Activated T-cell treated with anti-CD3 and anti-CD28 coated beads for 24 hours (primary cell): ENCODE measurements around the gene PRKAR1B.

ENCODE experiments used
- DNase-seq: peaks from one replicate; pipeline ENCODE4 v3.0.0-alpha.2; 2020; ENCODE audit warnings: low read depth

The PRKAR1B gene

DNA sequence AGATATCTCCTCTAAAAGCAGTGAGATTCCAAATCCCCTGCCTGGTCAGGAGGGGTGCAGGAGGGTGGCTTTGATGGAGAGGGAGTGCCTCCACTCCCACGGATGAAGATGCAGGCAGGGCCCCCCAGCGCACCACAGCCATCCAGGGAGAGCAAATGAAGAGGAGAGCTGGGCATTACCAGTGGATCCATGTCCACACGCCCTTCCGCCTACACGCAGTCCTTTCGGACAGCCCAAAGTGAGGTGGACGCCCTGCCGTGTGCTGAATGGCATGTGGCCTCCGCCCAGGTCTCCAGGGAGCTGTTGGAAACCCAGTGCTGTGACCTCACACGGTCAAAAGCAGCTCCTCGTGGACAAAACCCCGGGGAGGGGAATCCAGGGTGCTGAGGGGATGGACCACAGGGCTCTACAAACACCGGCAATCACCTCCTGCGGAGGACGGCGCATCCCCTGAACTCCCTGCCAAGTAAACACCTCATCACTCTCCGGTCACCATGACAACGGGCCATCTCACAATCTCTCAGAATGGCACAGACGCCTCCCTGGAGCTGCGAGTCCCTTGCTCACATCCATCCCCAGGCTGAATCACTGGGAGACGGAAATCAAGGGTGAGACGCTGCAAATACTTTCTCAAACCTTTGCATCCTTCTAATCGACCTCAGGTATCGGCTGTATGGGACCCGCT, 35.6 kb downstream of the PRKAR1B start:
- DNase-seq: no peak

GRCh38 chr7:690478-691360, 36.4 kb downstream of the PRKAR1B start:
- DNase-seq: no peak

GRCh38 chr7:685540-685939, 41.5 kb downstream of the PRKAR1B start:
- no peak for DNase-seq

GRCh38 chr7:684416-684815, 42.7 kb downstream of the PRKAR1B start:
- DNase-seq: no peak

DNA sequence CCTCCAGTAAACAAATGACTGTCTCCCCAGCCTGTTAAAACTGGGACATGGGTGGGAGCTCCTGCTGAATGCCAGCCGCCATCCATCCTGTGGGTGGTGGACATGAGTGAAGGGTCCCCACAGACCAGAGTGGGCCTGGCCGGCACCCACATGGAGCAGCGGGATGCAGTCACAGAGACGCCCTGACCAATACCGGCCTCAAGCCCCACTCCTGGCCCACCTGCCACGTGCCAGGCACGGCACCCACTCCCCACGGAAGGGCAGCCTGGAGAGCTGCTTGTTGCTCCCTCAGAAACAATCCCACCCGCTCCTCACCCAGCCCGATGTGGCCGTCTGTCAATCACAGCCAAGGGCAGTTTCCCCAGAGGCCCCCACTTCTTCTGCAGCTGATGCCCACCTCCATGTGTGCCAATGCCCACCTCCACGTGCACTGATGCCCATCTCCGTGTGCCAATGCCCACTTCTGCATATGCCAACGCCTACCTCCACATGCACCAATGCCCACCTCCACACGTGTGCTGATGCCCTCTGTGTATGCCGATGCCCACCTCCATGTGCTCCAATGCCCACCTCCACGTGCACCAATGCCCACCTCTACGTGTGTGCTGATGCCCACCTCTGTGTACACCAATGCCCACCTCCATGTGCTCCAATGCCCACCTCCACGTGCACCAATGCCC, 43.4 kb downstream of the PRKAR1B start:
- DNase-seq: no peak

GRCh38 chr7:682810-683209, 44.3 kb downstream of the PRKAR1B start:
- no peak for DNase-seq

DNA sequence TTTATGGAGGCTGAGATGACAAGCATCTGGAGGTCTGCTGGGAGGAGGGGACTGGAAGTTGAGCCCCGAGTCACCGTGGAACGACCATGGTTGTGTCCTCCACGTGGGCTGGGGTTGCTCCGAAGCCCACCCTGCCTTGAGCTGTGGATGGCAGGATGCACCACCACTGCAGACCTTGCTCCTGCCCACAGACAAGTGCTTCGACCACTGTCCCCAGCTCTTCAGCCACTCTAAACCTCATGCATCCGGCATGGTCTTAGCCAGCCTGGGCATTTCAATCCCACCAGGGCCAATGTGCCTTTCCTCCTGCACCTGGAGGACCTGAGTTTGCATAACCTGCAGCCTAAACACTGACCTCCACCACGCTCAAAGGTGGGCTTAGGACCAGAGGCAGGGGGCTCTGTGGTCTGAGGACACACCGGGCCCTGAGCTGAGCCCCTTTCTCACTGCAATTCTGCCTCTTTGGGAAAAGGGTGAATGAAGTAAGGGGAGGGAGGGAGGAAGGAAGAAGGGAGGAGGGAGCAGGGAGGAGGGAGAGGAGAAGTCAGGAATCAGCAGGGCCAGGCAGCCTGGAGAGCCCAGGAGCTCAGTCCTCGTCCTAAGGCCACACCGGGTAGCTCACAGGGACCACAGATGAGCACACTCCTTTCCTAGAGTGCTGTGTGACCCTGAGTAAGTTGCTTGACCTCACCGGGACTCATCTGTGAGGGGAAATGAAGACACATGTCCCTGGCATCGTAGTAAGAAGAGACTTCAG, 45.4 kb downstream of the PRKAR1B start:
- DNase-seq: no peak

DNA sequence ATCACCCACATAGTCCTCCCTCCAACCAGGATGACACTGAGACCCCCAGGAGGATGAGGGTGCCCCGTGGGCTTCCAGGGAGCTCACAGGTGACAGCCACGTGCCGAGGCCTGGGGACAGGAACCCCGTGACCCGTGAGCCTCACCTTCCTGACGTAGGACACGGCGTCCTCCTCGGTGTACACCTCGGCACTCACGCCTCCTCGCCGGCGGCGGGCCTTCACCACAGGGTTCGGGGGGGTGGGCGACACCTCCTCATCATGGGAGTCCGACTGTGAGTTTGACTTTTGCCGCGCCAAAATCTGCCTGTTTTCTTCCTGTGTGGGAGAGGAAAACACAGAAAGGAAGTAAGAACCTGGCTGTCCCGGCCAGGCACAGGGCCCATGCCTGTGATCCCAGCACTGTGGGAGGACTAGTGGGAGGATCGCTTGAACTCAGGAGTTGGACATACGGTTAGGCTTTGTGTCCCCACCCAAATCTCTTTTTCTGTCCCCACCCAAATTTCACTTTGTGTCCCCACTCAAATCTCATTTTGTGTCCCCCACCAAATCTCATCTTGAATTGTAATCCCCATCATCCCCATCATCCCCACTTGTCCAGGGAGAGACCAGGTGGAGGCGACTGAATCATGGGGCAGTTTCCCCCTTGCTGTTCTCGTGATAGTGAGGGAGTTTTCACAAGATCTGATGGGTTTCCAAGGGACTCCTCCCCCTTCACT, 46.5 kb downstream of the PRKAR1B start:
- no peak for DNase-seq

- no peak for DNase-seq
Measured at GRCh38 chr7:676972-677385, 50.1 kb downstream of the PRKAR1B start.

- no peak for DNase-seq
Measured at GRCh38 chr7:676246-676971, 50.7 kb downstream of the PRKAR1B start.

- no peak for DNase-seq
Measured at GRCh38 chr7:674454-675410, 52.3 kb downstream of the PRKAR1B start.

DNA sequence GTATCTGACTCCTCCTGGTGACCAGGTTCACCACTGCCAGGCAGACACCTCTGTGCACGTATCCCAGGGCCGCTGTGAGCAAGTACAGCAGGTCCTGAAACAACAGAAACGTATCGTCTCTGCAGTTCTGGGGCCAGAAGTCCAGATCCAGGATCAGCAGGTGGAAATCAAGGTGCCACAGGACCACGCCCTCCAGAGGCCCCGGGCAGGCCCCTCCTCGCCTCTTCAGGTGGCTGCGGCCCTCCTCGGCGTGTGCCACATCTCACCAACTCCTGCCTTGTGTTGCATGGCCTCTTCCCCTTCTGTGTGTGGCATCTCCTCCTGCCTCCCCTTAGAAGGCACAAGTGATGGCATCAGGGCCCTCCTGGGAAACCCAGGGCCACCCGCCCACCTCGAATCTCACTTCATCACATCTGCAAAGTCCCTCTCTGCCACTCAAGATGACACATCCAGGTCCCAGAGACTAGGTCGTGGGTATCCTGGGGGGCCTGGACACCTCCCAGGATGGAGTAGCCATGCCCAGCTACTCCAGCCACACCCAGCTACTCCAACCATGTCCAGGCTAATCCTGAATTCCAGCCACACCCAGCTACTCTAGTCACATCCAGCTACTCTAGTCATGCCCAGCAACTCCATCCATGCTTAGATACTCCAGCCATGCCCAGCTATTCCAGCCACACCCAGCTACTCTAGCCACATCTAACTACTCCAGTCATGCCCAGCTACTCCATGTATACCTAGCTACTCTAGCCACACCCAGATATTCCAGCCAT, 53.2 kb downstream of the PRKAR1B start:
- no peak for DNase-seq

GRCh38 chr7:672891-673290, 54.2 kb downstream of the PRKAR1B start:
- DNase-seq: no peak

DNA sequence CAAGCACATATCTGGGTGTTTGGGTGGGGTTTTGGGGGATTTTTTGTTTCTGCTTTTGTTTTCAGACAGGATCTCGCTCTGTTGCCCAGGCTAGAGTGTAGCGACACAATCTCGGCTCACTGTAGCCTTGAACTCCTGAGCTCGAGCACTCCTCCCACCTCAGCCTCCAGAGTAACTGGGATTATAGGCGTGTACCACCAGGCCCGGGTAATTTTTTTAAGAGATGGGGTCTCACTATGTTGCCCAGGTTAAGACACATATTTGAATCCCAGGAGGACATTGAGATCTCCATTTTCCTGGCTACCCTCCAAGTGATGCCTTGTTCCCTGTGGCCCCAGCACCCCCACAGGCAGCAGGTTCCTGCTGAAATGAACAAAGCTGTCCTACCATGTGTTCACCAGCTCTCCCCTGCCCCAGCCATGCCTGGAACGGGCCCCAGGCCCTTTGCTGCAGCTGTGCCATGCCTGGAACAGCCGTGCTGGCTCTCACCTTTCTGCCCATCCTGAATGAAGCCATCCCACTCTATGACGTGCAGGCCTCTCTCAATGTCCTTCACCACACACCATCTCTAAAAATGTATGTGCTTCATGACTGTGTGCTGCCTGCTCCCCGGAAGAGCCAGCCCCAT, 55.6 kb downstream of the PRKAR1B start:
- no peak for DNase-seq

DNA sequence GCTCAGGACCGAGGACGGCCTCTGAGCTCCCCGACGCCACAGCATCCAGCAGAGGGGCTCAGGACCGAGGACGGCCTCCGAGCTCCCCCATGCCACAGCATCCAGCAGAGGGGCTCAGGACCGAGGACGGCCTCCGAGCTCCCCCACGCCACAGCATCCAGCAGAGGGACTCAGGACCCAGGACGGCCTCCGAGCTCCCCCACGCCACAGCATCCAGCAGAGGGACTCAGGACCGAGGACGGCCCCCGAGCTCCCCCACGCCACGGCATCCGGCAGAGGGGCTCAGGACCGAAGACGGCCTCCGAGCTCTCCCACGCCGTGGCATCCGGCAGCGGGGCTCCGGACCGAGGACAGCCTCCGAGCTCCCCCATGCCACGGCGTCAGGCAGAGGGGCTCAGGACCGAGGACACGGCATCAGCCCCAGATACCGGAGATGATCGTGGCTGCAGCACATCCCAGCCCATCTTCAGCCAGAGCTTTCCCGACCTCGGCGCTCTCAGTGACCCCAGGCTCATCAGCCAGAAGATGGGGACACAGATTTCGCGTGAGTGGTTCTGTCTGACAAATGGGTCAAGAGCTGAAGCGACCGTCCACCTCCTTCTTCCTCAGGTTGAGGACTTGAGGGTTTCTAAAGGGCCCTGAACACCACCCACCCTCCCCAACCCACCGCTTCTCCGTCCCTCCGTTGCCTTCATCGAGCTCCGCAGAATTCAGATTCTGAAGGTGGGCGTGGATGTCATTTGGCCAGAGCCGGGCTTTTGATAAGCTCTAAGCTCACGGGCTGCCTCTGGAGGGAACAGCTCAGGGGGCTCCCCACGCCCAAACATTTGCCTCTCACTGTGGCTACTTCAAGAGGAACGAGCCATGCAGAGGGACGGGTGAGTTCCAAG, 56.3 kb downstream of the PRKAR1B start:
- no peak for DNase-seq

DNA sequence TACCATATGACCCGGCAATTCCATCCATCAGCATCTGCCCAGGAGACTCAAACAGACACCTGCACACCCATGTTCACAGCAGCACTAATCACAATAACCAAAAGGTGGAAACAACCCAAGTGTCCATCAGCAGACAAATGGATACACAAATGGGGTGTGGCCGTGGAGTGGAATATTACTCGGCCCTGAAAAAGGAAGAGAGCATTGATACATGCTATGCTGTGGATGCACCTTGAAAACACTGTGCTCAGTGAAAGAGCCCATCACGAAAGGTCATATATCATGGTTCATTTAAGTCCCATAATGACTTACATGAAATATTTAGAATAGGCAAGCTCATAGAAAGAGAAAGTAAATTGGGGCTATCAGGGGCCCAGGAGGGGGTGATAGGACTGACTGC, 58.1 kb downstream of the PRKAR1B start:
- no peak for DNase-seq
